H1 (cell line): ENCODE measurements around the gene PPP1R14B. TPM values are rescaled to one million over a fixed set of nuclear protein-coding genes. Genes with fewer than 3 reads are reported as not detected.

Experiments
- CTCF ChIA-PET: fragments of 300-600 bp; sonication (Branson Sonifier 250); formaldehyde crosslinking; loops from one replicate; lab custom pipeline; 2021; ENCODE audit not compliant: partially characterized antibody; lab: Charles Lee
- POLR2A ChIA-PET: fragments of 300-600 bp; sonication (Branson Sonifier 250); formaldehyde crosslinking; loops from one replicate; lab custom pipeline; 2021; ENCODE audit warnings: inconsistent platforms; ENCODE audit not compliant: partially characterized antibody; lab: Charles Lee
- DNase-seq, 2 experiments: peaks; one replicate each; pipeline versions ENCODE4 v3.0.0 to v3.0.0-alpha.2; 2010 to 2022; ENCODE audit warnings: low spot score in 2 of 2, low read depth in 1 of 2, mixed read lengths in 1 of 2
- FAIRE-seq: peaks from 2 replicates; lab custom pipeline; 2011; peaks lifted over from hg19 to GRCh38; lab: Jason Lieb, UNC
- H2AFZ ChIP-seq: 2 replicates; pipeline ENCODE4 v1.8.1; 2012; ENCODE audit warnings: low read length, inconsistent platforms
- H2AK5ac ChIP-seq: 2 replicates; pipeline ENCODE4 v1.6.1; 2013; ENCODE audit warnings: low read depth, low read length
- H2BK120ac ChIP-seq: replicated peaks from 2 replicates; pipeline ENCODE3; 2013; ENCODE audit warnings: low read depth, low read length, inconsistent platforms
- H2BK12ac ChIP-seq: 2 replicates; pipeline ENCODE4 v1.6.1; 2013; ENCODE audit warnings: low read depth, low read length
- H2BK15ac ChIP-seq: 2 replicates; pipeline ENCODE4 v1.6.1; 2013; ENCODE audit warnings: low read length
- H2BK20ac ChIP-seq: 2 replicates; pipeline ENCODE4 v1.6.1; 2013; ENCODE audit warnings: low read length
- H2BK5ac ChIP-seq: 2 replicates; pipeline ENCODE4 v1.6.1; 2013; ENCODE audit warnings: low read depth, low read length
- H3K14ac ChIP-seq: 2 replicates; pipeline ENCODE4 v1.6.1; 2013; ENCODE audit warnings: inconsistent platforms; ENCODE audit not compliant: insufficient read length
- H3K18ac ChIP-seq: 2 replicates; pipeline ENCODE4 v1.6.1; 2013; ENCODE audit warnings: low read length; ENCODE audit errors: extremely low read depth
- H3K23ac ChIP-seq: 2 replicates; pipeline ENCODE4 v1.6.1; 2013; ENCODE audit warnings: inconsistent platforms; ENCODE audit not compliant: insufficient read length
- H3K23me2 ChIP-seq: 2 replicates; pipeline ENCODE4 v1.6.1; 2013; ENCODE audit warnings: low read depth, low read length
- H3K27ac ChIP-seq: 2 replicates; pipeline ENCODE4 v1.6.1; 2011; ENCODE audit warnings: low read depth, low read length, inconsistent platforms
- H3K27me3 ChIP-seq, 4 experiments: replicated peaks in 1 of 4; 1 replicate in 1 of 4; 2 replicates in 3 of 4; pipeline versions ENCODE4 v1.6.1 to v1.8.1; 2011 to 2013; ENCODE audit warnings: low read length in 3 of 4, mild to moderate bottlenecking in 3 of 4, inconsistent platforms in 2 of 4, mixed read lengths in 2 of 4, moderate library complexity in 1 of 4; ENCODE audit not compliant: control insufficient read depth in 3 of 4, insufficient read depth in 3 of 4; ENCODE audit errors: extremely low read depth in 1 of 4
- H3K36me3 ChIP-seq, 4 experiments: 2 replicates each; pipeline versions ENCODE4 v1.6.1 to v1.8.1; 2011 to 2013; ENCODE audit warnings: mild to moderate bottlenecking in 4 of 4, low read length in 3 of 4, moderate library complexity in 2 of 4, control low read depth in 1 of 4, inconsistent platforms in 1 of 4; ENCODE audit not compliant: insufficient read depth in 4 of 4, control insufficient read depth in 2 of 4
- H3K4ac ChIP-seq: replicated peaks from 2 replicates; pipeline ENCODE3; 2013; ENCODE audit warnings: low read length, low read depth, mixed read lengths, inconsistent platforms; ENCODE audit not compliant: insufficient read length
- H3K4me1 ChIP-seq, 4 experiments: replicated peaks in 1 of 4; 1 replicate in 1 of 4; 2 replicates in 3 of 4; pipeline versions ENCODE4 v1.6.1 to v1.8.1; 2011 to 2013; ENCODE audit warnings: low read length in 3 of 4, inconsistent platforms in 2 of 4, mixed read lengths in 1 of 4; ENCODE audit not compliant: insufficient read depth in 4 of 4, control insufficient read depth in 3 of 4
- H3K4me2 ChIP-seq, 2 experiments: 2 replicates each; pipeline versions ENCODE4 v1.6.1 to v1.8.1; 2011 to 2013; ENCODE audit warnings: low read depth in 2 of 2, low read length in 2 of 2, control low read depth in 1 of 2, inconsistent platforms in 1 of 2, mild to moderate bottlenecking in 1 of 2; ENCODE audit not compliant: insufficient read depth in 1 of 2
- H3K4me3 ChIP-seq, 4 experiments: fragments of 200-600, 300-600 bp in 1 of 4; sonication (generic), shearing (Covaris generic), sonication (Bioruptor Twin) in 1 of 4; 2 replicates each; pipeline versions ENCODE4 v1.5.1 to v1.8.1; 2011 to 2016; ENCODE audit warnings: low read length in 4 of 4, low read depth in 3 of 4, control low read depth in 2 of 4, inconsistent platforms in 2 of 4, mild to moderate bottlenecking in 2 of 4, mixed read lengths in 1 of 4, moderate library complexity in 1 of 4; ENCODE audit not compliant: insufficient read depth in 2 of 4; ENCODE audit errors: extremely low read depth in 1 of 4
- H3K56ac ChIP-seq: replicated peaks from 2 replicates; pipeline ENCODE3; 2013; ENCODE audit warnings: low read depth, mild to moderate bottlenecking, mixed read lengths, low read length, inconsistent platforms; ENCODE audit not compliant: insufficient read length
- H3K79me1 ChIP-seq: 2 replicates; pipeline ENCODE4 v1.6.1; 2013; ENCODE audit warnings: low read depth, low read length, control low read depth
- H3K79me2 ChIP-seq, 2 experiments: 2 replicates each; pipeline versions ENCODE4 v1.6.1 to v1.8.1; 2012 to 2013; ENCODE audit warnings: low read length in 2 of 2, mild to moderate bottlenecking in 2 of 2, inconsistent platforms in 1 of 2; ENCODE audit not compliant: insufficient read depth in 2 of 2, control insufficient read depth in 1 of 2
- H3K9ac ChIP-seq, 4 experiments: replicated peaks in 1 of 4; 1 replicate in 1 of 4; 2 replicates in 3 of 4; pipeline versions ENCODE4 v1.6.1 to v1.8.1; 2011 to 2013; ENCODE audit warnings: low read depth in 3 of 4, low read length in 3 of 4, control low read depth in 2 of 4, mild to moderate bottlenecking in 2 of 4, moderate library complexity in 2 of 4, inconsistent platforms in 1 of 4; ENCODE audit errors: extremely low read depth in 1 of 4
- H3K9me3 ChIP-seq, 2 experiments: 2 replicates each; pipeline versions ENCODE4 v1.6.1 to v1.8.1; 2012 to 2013; ENCODE audit warnings: mild to moderate bottlenecking in 2 of 2, moderate library complexity in 2 of 2, control low read depth in 1 of 2, inconsistent platforms in 1 of 2, low read depth in 1 of 2, low read length in 1 of 2, mixed read lengths in 1 of 2; ENCODE audit not compliant: insufficient read depth in 2 of 2
- H4K20me1 ChIP-seq, 2 experiments: replicated peaks in 1 of 2; 2 replicates each; pipeline versions ENCODE3 to v1.8.1; 2011 to 2013; ENCODE audit warnings: inconsistent platforms in 2 of 2, low read length in 2 of 2, mild to moderate bottlenecking in 1 of 2; ENCODE audit not compliant: insufficient read depth in 2 of 2, control insufficient read depth in 1 of 2
- H4K5ac ChIP-seq: 2 replicates; pipeline ENCODE4 v1.6.1; 2013; ENCODE audit warnings: low read length, low read depth, mixed read lengths, inconsistent platforms; ENCODE audit not compliant: insufficient read length
- H4K8ac ChIP-seq: 2 replicates; pipeline ENCODE4 v1.8.0; 2013; ENCODE audit warnings: mild to moderate bottlenecking, moderate library complexity, low read length, inconsistent platforms; ENCODE audit not compliant: insufficient read depth; ENCODE audit errors: extremely low read depth
- H4K91ac ChIP-seq: replicated peaks from 2 replicates; pipeline ENCODE3; 2013; ENCODE audit warnings: low read length, mixed read lengths, inconsistent platforms; ENCODE audit not compliant: insufficient read length
- BRCA1 ChIP-seq: IDR thresholded peaks from 2 replicates; pipeline ENCODE4 v1.6.1; 2012; ENCODE audit warnings: low read depth, low read length, improper control_type of control experiment
- CEBPB ChIP-seq: IDR thresholded peaks from 2 replicates; pipeline ENCODE4 v1.6.1; 2012; ENCODE audit warnings: low read depth, low read length
- CTBP2 ChIP-seq: IDR thresholded peaks from 2 replicates; pipeline ENCODE4 v1.7.0; 2011; ENCODE audit warnings: borderline replicate concordance, mild to moderate bottlenecking, moderate library complexity, mixed read lengths, low read length; ENCODE audit not compliant: insufficient read depth, insufficient read length
- EZH2 ChIP-seq: fragments of 200-600 bp; sonication (generic); IDR thresholded peaks from 2 replicates; pipeline ENCODE4 v1.7.1; 2012; ENCODE audit warnings: low read depth, mild to moderate bottlenecking, moderate library complexity, low read length, inconsistent platforms; ENCODE audit not compliant: severe bottlenecking
- FOSL1 ChIP-seq: IDR thresholded peaks from 2 replicates; pipeline ENCODE4 v1.6.1; 2011; ENCODE audit warnings: mild to moderate bottlenecking, low read depth, low read length, moderate library complexity; ENCODE audit not compliant: insufficient read depth
- GTF2F1 ChIP-seq: IDR thresholded peaks from 2 replicates; pipeline ENCODE4 v1.6.1; 2012; ENCODE audit warnings: low read depth, low read length, improper control_type of control experiment, borderline replicate concordance
- HDAC2 ChIP-seq, 2 experiments: fragments of 300-600 bp in 1 of 2; sonication (generic) in 1 of 2; IDR thresholded peaks; 2 replicates each; pipeline ENCODE4 v1.6.1; 2011 to 2012; ENCODE audit warnings: low read depth in 2 of 2, low read length in 2 of 2, mild to moderate bottlenecking in 2 of 2, moderate library complexity in 2 of 2, borderline replicate concordance in 1 of 2, inconsistent platforms in 1 of 2
- HDAC6 ChIP-seq: IDR thresholded peaks from one replicate; pipeline ENCODE4 v1.7.1; 2012; ENCODE audit warnings: low read depth, mild to moderate bottlenecking, inconsistent platforms, low read length, moderate library complexity
- JUN ChIP-seq: IDR thresholded peaks from 2 replicates; pipeline ENCODE4 v1.6.1; 2011; ENCODE audit warnings: low read depth, mild to moderate bottlenecking, improper control_type of control experiment, low read length
- KDM4A ChIP-seq: IDR thresholded peaks from one replicate; pipeline ENCODE4 v1.7.1; 2012; ENCODE audit warnings: low read depth, mild to moderate bottlenecking, moderate library complexity, low read length, inconsistent platforms; ENCODE audit not compliant: severe bottlenecking
- POLR2AphosphoS5 ChIP-seq: IDR thresholded peaks from 2 replicates; pipeline ENCODE4 v1.6.1; 2011; ENCODE audit warnings: low read depth, low read length
- POU5F1 ChIP-seq: IDR thresholded peaks from 2 replicates; pipeline ENCODE4 v1.6.1; 2011; ENCODE audit warnings: low read depth, mild to moderate bottlenecking, low read length, moderate library complexity
- SP2 ChIP-seq: IDR thresholded peaks from 2 replicates; pipeline ENCODE4 v1.6.1; 2012; ENCODE audit warnings: mild to moderate bottlenecking, low read length, inconsistent platforms
- TBP ChIP-seq: IDR thresholded peaks from 2 replicates; pipeline ENCODE4 v1.6.1; 2011; ENCODE audit warnings: low read depth, low read length, improper control_type of control experiment
- WGBS, 2 experiments: shearing (Covaris generic) in 1 of 2; methylation state at CpG; one replicate each; pipeline versions ENCODE4 v1.1.6 to v1.1.7; 2013 to 2015; ENCODE audit warnings: low lambda C conversion rate in 2 of 2, mixed read lengths in 2 of 2, inconsistent platforms in 1 of 2, low coverage in 1 of 2, missing lambda C conversion rate in 1 of 2; ENCODE audit not compliant: insufficient replicate concordance in 2 of 2, insufficient coverage in 1 of 2, insufficient read length in 1 of 2; ENCODE audit errors: extremely low coverage in 1 of 2, missing lambda C conversion rate in 1 of 2; 5-methylcytosine and 5-hydroxymethylcytosine counted together
- polyA plus RNA-seq, 7 experiments: library from polyadenylated mRNA; depleted of rRNA in 3 of 7; stranded (reverse) in 5 of 7; unstranded in 2 of 7; fragments of >200 nt in 5 of 7; fragments of 200-250 nt in 2 of 7; gene quantifications; 1 replicate in 5 of 7; 2 replicates in 1 of 7; 4 replicates in 1 of 7; pipeline versions ENCODE4 v1.2.1 to v1.2.3, GENCODE V29; 2011 to 2013; ENCODE audit warnings: missing spikeins in 2 of 7, mixed read lengths in 2 of 7
- total RNA-seq: library from RNA; stranded (reverse); fragmentation: NEBNext Ultra II Directional; extraction: Animal tissue kit (Norgen Biotek cat#: 25700); gene quantifications from 2 replicates; pipeline ENCODE4 v1.2.1, GENCODE V29; 2021

PPP1R14B gene
- total and polyA plus RNA-seq, 2 of the 8 experiments (the other 6 are each of a cell fraction or from before 2014, with no cell fraction given) = 265 to 419 TPM

GRCh38 chr11:64220798-64221197 is 25.9 kb downstream of the PPP1R14B start:
- no peak for FAIRE-seq
- CTCF ChIA-PET = interaction anchor here (1.1 to 2.8 kb wide), 3 partner anchors 10 to 31 kb away, joined by 5 to 19 read pairs (median 6); partner anchors contain the start of genes FERMT3 and PLCB3
- TF ChIP-seq HDAC2 (IDR thresholded peaks at IDR 0.05; ENCODE audit: borderline replicate concordance in 1 of 2, low read depth in 2 of 2, low read length in 2 of 2) (no peak), POU5F1 (no peak), FOSL1 (no peak), HDAC6 (no peak), POLR2AphosphoS5 (no peak), EZH2 (no peak), KDM4A (no peak), TBP (no peak), SP2 (no peak), JUN (no peak), GTF2F1 (no peak), BRCA1 (no peak), CEBPB (no peak), CTBP2 (no peak)

More at GRCh38 chr11:64220798-64221197, 25.9 kb downstream of the PPP1R14B start:
- H4K20me1 ChIP-seq = peaks cover 2 to 13% of the 10 kb centered on the region in 2 experiments
- H2BK20ac ChIP-seq = no peak overlapping the region
- no peak overlapping the region for H3K18ac ChIP-seq
- H3K36me3 ChIP-seq = peaks cover 0 to 9% (median 5%) of the 10 kb centered on the region in 4 experiments; a peak in 4 of 8 replicates
- H2AK5ac ChIP-seq = no peak overlapping the region
- POLR2A ChIA-PET = interaction anchor here (0.7 to 14.1 kb wide), 3 partner anchors 12 to 35 kb away, joined by 3 to 253 read pairs (median 10); partner anchors contain the start of genes FERMT3 and STIP1
- H2BK120ac ChIP-seq = no peak overlapping the region
- H2AFZ ChIP-seq = no peak overlapping the region
- peaks cover 0 to 6% (median 5%) of the 10 kb centered on the region in 4 experiments; a peak in 4 of 7 replicates for H3K4me1 ChIP-seq
- no peaks in the 10 kb centered on the region for H3K9me3 ChIP-seq
- no peak overlapping the region for H3K4ac ChIP-seq
- H3K4me3 ChIP-seq = no peak overlapping the region
- DNase-seq = no peak
- no peak overlapping the region for H4K8ac ChIP-seq
- H3K79me1 ChIP-seq = no peaks in the 10 kb centered on the region
- no peak overlapping the region for H3K27ac ChIP-seq
- H4K5ac ChIP-seq = no peak overlapping the region
- no peak overlapping the region for H2BK12ac ChIP-seq
- H2BK15ac ChIP-seq = no peak overlapping the region
- no peak overlapping the region for H3K56ac ChIP-seq
- WGBS, 2 experiments = 92% methylated on average over 14 of the region's 14 CpGs; no CpG with 5 or more reads in 1 of the 2 experiments
- H3K9ac ChIP-seq = no peak overlapping the region
- H2BK5ac ChIP-seq = no peak overlapping the region; the same call in 1 of the 2 replicates
- no peak overlapping the region for H3K4me2 ChIP-seq
- no peak overlapping the region for H4K91ac ChIP-seq
- no peaks in the 10 kb centered on the region for H3K79me2 ChIP-seq
- no peaks in the 10 kb centered on the region for H3K27me3 ChIP-seq
- no peak overlapping the region for H3K14ac ChIP-seq
- no peak overlapping the region for H3K23ac ChIP-seq
- H3K23me2 ChIP-seq = peaks cover 5% of the 10 kb centered on the region; the same call in 1 of the 2 replicates
